Right kidney (tissue), 1 donor: Measurements from ENCODE around the gene NUP88.

Experiments
- DNase-seq: peaks from one replicate; pipeline ENCODE4 v3.0.0-alpha.2; 2016

NUP88 gene

DNA sequence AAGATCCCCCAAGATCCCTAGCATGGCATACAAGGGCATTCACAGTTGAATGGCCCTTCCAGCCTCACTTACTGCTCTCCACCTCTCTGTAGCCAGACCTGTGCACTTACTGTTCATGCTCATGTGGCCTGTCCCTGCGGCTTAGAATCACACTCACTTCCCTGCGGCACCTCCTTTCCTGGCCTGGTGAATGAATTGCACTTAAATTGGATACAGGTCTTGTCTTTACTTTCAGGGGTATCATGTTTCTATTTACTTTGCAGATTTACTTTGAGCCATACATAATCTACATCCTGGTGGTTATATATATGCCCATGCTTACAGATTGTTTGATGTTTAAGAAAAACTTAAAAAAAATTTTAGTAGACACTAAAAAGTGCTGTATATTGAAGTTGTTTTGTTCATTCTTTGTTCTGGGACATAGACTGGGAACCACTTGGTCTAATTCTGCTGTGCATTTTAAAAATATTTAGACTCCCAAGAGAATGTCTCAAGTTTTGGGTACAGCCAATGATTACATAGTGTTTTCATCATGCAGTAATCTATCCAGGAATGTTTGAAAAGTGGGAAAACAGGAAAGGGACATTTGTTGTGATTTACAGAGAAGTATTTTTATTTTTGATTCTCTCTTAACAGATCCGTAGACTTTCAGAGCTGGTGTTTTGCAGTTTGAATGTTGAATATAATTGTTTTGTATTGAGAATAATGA lies 63.9 kb downstream of the NUP88 start:
- no peak for DNase-seq

DNA sequence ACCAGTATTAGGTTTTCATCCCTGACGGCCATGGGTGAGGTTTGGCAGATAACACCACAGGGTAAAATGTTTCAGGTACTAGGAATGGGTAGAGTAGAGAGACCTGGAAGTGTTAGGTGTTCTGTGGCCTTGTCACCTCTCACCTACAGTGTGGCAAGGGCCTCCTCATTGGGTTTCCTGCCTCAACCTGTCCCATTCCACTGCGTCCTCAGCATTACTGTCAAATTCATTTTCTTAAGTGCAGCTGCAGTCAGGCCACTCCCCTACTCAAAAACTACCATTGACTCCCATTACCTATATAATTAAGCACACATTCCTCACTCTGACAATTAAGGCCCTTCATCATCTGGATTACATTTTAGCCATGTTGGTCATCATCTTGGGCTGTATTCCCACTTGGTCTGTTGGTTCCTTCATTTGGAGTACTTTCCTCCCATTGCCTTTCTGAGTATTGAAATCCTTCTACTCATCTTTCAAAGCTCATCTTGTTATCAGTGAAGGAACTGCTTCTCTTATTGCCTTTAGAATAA lies 64.5 kb downstream of the NUP88 start:
- no peak for DNase-seq

DNA sequence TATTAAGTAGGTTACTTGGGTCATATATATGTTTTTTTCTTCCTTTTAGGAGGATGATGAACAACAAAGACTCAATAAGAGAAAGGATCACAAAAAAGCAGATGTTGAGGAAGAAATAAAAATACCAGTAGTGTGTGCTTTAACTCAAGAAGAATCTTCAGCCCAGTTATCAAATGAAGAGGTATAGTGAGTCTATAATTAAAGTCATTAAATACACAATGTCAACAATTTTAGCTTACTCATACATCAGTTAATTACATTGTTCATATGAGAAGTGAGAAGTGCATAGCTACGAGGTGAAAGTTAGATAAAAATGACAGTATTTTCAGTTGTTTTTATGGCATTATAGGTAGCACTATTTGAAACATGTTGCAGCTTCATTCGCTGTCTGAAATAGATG lies 65.2 kb downstream of the NUP88 start:
- no peak for DNase-seq

DNA sequence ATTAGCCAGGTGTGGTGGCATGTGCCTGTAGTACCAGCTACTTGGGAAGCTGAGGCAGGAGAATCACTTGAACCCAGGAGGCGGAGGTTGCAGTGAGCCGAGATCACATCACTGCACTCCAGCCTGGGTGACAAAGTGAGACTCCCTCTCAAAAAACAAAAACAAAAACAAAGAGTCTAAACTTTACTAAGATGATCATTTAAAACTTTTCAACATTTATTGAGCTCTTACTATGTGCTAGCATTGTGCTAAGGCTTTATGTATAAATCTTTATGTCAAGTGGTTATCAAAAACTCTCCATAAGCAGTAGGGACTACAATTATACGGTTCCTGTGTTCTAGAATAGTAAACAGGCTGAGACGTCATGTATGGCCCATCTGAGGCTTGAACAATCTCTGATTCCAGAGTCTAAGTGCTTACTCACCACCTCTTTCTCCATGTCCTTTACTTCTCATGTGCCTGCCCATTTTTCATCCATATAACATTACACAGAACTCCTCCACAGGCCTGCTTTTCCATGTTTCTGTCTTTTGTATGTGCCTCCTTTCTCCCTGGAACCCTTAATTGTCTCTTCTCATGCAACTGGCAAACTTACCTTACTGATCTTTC lies 66.7 kb downstream of the NUP88 start:
- DNase-seq = no peak

DNA sequence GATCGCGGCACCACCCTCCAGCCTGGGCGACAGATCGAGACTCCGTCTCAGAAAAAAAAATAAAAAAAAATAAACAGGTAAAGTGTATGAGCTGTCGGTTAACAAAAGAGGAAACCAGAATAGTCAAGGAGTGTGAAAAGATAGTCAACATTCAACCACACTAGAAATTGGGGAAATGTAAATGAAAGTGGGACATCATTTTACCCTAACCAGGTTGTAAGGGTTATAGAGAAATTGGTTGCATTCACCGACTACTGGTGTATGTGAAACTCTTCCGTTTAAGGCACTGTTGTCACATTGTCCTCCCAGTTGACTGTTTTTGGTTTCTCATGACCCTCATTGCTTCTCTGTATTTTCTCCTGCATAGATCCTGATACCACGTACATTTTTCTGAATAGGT lies 74.5 kb downstream of the NUP88 start:
- no peak for DNase-seq
